Measurements from ENCODE around the gene POLR3E. TPM values are rescaled to one million over a fixed set of nuclear protein-coding genes. Genes with fewer than 3 reads are reported as not detected.
"Not testable (repeated sequence)": the region's sequence is repeated elsewhere in the genome, so short reads cannot be mapped to it uniquely, and the experiment has no call there.

Gene POLR3E
- total RNA-seq, 2 donors from 2014 or later: 34.4 to 43.4 TPM

- no peaks in the 10 kb centered on the region for H3K4me1 ChIP-seq
- H3K9ac ChIP-seq (ENCODE audit: low read depth in 2 of 2, low read length in 2 of 2): no peak overlapping the region
- TF ChIP-seq CTCF (IDR thresholded peaks at IDR 0.05): no peak
- no peak overlapping the region for H3K27ac ChIP-seq
- H3K4me3 ChIP-seq: no peak overlapping the region
- no peak for DNase-seq
- H3K27me3 ChIP-seq: no peaks in the 10 kb centered on the region
- H3K9me3 ChIP-seq: no peaks in the 10 kb centered on the region
- intact Hi-C loops (cut with DNase I): no loop called here
- peaks cover 6% of the 10 kb centered on the region for H3K36me3 ChIP-seq
Observed at GRCh38 chr16:22360963-22361659, 63.9 kb downstream of the POLR3E start.

GRCh38 chr16:22364241-22364640 lies 67.0 kb downstream of the POLR3E start:
- Histone ChIP-seq H3K4me3 (no peak overlapping the region), H3K9me3 (no peaks in the 10 kb centered on the region), H3K27ac (no peak overlapping the region), H3K4me1 (peaks cover 9% of the 10 kb centered on the region), H3K27me3 (no peaks in the 10 kb centered on the region), H3K36me3 (peaks cover 6% of the 10 kb centered on the region), H3K9ac (ENCODE audit: low read depth in 2 of 2, low read length in 2 of 2) (no peak overlapping the region)
- intact Hi-C loops (cut with DNase I): no loop called here
- DNase-seq: no peak
- no peak for TF ChIP-seq CTCF (IDR thresholded peaks at IDR 0.05)

- Histone ChIP-seq H3K27me3 (no peaks in the 10 kb centered on the region), H3K4me3 (no peak overlapping the region), H3K4me1 (peaks cover 13% of the 10 kb centered on the region), H3K36me3 (peaks cover 6% of the 10 kb centered on the region), H3K27ac (no peak overlapping the region), H3K9me3 (no peaks in the 10 kb centered on the region), H3K9ac (ENCODE audit: low read depth in 2 of 2, low read length in 2 of 2) (no peak overlapping the region)
- DNase-seq: no peak
- no peak for TF ChIP-seq CTCF (IDR thresholded peaks at IDR 0.05)
- intact Hi-C loops (cut with DNase I): no loop called here
Observed at GRCh38 chr16:22366371-22366770, 69.2 kb downstream of the POLR3E start.

GRCh38 chr16:22366889-22367288 lies 69.7 kb downstream of the POLR3E start:
- H3K4me3 ChIP-seq: no peak overlapping the region
- H3K4me1 ChIP-seq: peaks cover 13% of the 10 kb centered on the region
- H3K9me3 ChIP-seq: no peaks in the 10 kb centered on the region
- no peak overlapping the region for H3K9ac ChIP-seq (ENCODE audit: low read depth in 2 of 2, low read length in 2 of 2)
- peaks cover 6% of the 10 kb centered on the region for H3K36me3 ChIP-seq
- DNase-seq: no peak
- no peaks in the 10 kb centered on the region for H3K27me3 ChIP-seq
- intact Hi-C loops (cut with DNase I): no loop called here
- H3K27ac ChIP-seq: no peak overlapping the region
- TF ChIP-seq CTCF (IDR thresholded peaks at IDR 0.05): no peak

GRCh38 chr16:22368200-22368826 lies 71.1 kb downstream of the POLR3E start:
- H3K9ac ChIP-seq (ENCODE audit: low read depth in 2 of 2, low read length in 2 of 2): not testable (repeated sequence)
- peaks cover 19% of the 10 kb centered on the region for H3K4me1 ChIP-seq

GRCh38 chr16:22369221-22369811 lies 72.1 kb downstream of the POLR3E start:
- TF ChIP-seq CTCF (IDR thresholded peaks at IDR 0.05): no peak
- Histone ChIP-seq H3K9me3 (no peaks in the 10 kb centered on the region), H3K36me3 (peaks cover 2% of the 10 kb centered on the region), H3K4me3 (no peak overlapping the region), H3K27me3 (no peaks in the 10 kb centered on the region), H3K4me1 (peaks cover 19% of the 10 kb centered on the region), H3K9ac (ENCODE audit: low read depth in 2 of 2, low read length in 2 of 2) (no peak overlapping the region), H3K27ac (peak overlapping the region; percentile 85)
- no peak for DNase-seq
- intact Hi-C loops (cut with DNase I): no loop called here

More at GRCh38 chr16:22368200-22368826, 71.1 kb downstream of the POLR3E start:
- H3K4me3 ChIP-seq; DNase-seq; H3K27me3 ChIP-seq; H3K9me3 ChIP-seq; H3K36me3 ChIP-seq; intact Hi-C loops (cut with DNase I): not testable (repeated sequence)
- peak overlapping the region; percentile 85 for H3K27ac ChIP-seq
